ENCODE measurements around the gene TMEM174.
A peak's percentile ranks its signal among the peaks of the same experiment; 100 is the strongest.
"Not testable (repeated sequence)": the region's sequence is repeated elsewhere in the genome, so short reads cannot be mapped to it uniquely, and the experiment has no call there.

The TMEM174 gene

GRCh38 chr5:73197637-73198257 is 24.8 kb downstream of the TMEM174 start:
- no peak for DNase-seq

DNA sequence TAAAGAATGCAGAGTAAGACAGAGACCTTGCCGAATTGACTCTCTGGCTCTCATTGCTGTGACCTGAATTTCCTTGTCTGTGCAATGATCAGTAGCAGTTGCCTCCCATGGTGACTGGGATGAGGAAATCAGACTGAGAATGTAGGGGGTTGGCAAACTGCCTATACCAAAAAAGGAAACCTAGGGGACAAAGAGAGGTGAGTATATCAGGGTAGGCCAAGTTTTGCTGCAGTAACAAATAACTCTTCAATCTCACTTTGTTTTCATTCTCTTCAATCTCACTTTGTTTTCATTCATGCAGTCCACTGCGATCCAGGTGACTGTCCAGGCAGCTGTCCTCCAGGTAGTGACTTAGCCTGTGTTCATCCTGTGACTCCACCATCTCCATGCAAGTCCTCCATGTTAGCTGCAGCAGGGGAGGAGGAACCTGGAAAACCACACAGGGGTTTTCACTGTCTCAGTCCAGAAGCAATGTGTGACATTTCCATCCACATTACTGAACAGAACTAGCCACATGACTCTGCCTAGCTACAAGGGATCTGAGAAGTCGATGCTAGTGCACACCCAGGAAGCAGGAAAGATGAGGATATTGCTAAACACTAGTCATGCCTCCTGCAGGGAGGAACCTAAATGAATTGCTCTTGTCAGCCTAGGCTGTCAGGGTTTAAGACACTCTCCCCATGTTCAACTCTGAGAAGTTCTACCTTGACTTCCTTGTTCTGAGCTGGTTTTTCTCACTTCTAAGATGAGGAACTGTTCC is 26.0 kb downstream of the TMEM174 start:
- no peak for DNase-seq

DNA sequence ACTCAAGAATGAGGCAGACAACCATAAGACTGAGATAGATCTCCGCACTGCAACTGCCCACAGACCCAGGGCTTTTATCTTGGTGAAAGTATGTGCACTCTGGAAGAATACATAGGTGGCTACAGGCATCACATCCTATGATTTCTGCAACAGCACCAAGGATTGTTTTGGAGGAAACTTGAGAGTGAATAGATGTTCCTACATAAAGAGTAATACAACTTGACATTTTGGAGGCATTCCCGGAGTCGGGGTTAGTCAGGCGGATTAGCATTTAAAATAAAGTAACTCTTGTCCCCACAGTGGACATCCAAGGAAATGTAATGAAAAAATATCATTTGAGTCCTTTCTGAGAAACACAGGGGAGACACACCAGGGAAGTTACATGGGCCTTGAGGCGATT is 26.7 kb downstream of the TMEM174 start:
- DNase-seq, result no peak

DNA sequence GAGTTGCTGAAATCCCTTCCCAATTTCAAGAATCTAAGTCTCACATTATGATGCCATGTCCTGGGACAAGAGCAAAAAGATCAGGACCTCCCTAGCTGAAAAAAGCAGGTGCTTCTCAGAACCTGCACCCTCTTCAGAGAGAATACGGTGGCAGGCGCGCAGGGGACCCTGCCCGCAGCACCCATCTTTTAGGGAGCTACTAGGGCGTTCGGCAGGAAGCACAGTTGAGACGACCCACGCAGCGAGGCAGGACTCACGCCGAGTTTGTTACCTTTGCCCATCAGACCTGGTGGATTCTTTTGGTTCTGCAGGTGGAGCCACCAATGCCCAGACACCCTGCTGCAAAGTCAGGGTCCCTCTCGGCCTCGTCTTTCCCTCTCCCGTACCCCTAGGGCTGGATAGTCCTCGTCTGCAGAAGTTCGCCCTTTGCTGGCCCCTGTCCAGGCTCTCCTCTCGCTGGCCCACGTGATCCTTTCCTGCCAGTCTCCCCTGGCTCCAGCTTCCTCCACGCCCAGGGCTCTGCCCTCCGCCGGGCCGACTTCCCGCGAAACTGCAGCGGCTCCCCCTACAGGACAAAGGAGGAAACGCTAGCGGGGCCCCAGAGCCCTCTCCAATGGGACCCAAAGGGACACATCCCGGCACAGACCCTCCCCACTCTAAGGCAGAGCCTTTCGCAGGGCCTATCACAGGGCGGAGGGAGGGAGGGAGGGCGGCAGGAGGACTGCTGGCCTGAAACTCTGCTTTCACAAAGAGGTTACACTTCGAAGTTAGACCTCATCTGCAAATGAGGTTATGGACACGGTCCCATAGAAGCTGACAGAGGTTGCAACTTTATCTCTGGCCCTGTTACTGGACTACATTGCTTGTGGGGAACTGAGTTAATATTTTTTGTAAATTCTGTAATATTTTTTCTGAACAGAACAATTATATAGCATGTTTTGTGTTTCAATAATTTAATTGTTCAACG is 28.8 kb downstream of the TMEM174 start:
- peak; percentile 63 for DNase-seq

GRCh38 chr5:73204332-73204731 is 31.3 kb downstream of the TMEM174 start:
- no peak for DNase-seq

DNA sequence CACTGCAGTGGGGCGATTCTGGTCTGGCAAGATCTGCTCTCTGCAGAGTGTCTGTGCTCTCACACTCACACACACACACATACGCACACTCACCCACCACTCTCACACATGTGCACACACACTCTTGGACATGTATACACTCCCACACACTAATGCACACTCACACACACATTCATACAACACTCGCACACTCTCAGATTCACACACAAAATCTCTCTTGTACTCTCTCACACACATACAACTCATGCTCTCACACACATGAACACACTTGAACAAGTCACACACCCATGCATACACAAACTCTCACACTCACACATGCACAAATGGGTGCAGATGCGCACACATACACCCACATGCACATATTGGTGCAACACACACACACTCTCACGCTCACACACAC is 31.7 kb downstream of the TMEM174 start:
- DNase-seq, result no peak

DNA sequence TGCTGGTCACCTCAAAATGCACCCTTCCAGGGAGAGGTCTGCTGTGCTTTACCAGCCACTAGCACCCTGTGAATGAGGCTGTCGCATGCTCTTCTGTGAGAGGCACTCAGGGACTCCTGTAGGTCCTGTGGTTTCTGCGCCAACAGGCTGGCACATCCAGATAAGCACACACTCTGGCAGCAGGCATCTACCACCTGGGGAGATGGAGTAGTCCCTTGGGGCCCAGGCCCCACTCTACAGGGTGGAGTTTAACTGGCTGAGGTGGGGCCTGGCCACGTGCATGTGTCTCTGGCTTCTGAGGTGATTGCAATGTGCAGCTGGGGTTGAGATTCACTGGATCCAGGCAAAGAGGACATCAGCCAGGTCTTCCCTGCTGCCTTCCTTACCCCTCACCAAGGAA is 32.3 kb downstream of the TMEM174 start:
- DNase-seq, result no peak

DNA sequence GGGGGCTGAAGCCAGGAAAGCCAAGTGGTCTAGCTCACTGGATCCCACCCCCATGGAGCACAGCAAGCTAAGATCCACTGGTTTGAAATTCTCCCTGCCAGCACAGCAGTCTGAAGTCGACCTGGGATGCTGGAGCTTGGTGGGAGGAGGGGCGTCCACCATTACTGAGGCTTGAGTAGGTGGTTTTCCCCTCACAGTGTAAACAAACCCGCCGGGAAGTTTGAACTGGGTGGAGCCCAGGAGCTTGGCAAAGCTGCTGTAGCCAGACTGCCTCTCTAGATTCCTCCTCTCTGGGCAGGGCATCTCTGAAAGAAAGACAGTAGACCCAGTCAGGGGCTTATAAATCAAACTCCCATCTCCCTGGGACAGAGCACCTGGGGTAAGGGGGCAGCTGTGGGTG is 34.2 kb downstream of the TMEM174 start:
- not testable (repeated sequence) for DNase-seq

DNA sequence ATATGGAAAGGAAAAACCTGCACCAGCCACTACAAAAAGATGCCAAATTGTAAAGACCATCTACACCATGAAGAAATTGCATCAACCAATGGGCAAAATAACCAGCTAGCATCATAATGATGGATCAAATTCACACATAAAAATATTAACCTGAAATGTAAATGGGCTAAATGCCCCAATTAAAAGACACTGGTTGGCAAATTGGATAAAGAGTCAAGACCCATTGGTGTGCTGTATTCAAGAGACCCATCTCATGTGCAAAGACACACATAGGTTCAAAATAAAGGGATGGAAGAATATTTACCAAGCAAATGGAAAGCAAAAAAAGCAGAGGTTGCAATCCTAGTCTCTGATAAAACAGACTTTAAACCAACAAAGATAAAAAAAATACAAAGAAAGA is 36.1 kb downstream of the TMEM174 start:
- DNase-seq, result not testable (repeated sequence)

- not testable (repeated sequence) for DNase-seq
Observed at GRCh38 chr5:73212693-73213092, 39.7 kb downstream of the TMEM174 start.

GRCh38 chr5:73213566-73213998 is 40.6 kb downstream of the TMEM174 start:
- peak; percentile 94 for DNase-seq

DNA sequence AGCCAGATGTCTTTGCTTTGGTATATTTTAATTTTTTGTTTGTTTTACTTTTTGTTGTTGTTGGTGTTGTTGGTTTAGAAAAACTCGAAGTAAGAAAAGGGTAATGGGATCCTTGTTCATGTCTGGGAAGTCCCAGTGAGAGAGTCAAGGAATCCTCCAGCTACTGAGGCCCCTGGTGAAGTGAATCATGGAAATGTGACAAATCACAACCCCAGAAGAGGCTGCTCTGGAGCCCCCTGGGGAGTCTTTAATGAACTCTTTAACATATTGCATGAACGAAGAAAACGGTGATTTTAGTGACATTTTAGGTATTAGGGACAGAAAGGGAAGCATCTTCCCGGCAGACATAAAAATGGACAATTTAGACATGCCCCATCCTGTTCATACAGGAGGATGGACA is 41.3 kb downstream of the TMEM174 start:
- peak; percentile 41 for DNase-seq

DNA sequence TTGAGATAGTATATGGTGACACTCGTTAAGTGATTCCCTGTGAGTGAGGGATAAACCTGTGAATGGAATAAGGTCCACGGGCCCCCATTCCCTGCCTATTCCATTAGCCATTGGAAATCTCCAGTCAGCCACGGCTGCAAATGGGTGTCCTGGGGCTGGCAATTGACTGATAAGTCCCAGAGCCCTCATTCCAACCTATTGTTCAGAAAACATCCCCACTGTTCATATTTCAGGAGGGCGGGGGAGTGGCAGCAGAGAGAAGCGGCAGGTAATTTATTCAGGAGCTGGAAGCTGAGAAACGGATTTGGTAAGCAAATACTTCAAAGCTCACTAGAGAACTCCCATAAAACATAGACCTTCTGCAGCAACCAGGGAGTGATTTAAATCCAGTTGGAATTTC is 42.0 kb downstream of the TMEM174 start:
- no peak for DNase-seq

DNA sequence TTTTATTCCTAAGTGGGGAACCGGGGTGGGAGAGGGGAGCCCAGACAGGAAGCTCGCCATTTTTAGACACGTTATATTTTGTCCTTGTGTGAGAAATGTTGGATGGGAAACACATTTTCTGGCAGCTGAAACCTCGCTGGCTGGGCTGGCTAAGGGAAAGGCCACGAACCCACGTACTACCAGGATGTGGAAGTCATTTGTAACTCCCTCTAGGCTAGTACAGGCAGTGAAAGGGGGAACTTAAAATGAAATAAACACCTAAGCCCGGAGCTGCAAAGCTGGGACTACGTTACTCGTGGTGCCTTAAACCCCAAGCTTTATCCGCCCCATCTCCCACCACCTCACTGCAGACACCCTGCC is 42.5 kb downstream of the TMEM174 start:
- no peak for DNase-seq

DNA sequence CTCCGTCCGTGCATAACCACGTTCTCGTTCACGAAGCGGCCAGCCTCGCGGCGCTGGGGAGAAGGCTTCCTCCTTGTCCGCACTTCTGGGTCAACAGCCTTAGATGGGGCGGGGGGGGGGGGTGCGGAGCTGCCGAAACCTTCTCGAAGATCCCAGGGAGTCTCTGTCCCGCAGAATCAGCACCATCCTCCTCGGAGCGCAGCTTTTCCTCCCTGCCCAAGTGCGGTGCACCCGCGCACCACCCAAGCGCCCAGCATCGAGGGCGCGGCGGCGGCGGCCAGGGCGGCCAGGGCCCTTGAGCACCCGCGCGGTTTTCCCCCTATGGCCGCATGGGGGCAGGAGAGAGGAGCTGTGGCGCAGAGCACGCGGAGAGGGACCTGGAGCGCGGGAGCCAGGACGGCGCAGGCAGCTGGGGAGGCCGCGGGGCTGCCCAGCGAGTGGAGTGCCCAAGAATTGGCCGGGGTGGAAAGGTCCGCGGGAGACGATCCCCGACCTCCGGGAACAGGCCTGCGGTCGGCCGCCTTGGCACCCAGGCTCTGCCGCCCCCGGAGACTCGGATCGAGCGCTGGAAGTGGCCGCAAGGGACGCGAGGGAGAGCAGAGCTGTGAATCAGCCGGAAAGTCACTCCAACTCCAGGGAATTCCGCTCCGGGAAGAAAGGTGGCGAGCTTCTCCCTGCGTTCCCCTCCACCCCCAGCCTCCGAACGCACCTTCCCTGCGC is 43.1 kb downstream of the TMEM174 start:
- DNase-seq, result peak; percentile 80

GRCh38 chr5:73218552-73219171 is 45.7 kb downstream of the TMEM174 start:
- DNase-seq, result peak; percentile 71

GRCh38 chr5:73219336-73219735 is 46.3 kb downstream of the TMEM174 start:
- DNase-seq, result not testable (repeated sequence)

- DNase-seq, result peak; percentile 80
Observed at GRCh38 chr5:73221161-73221560, 48.2 kb downstream of the TMEM174 start.

- DNase-seq, result peak; percentile 88
Observed at GRCh38 chr5:73221726-73222125, 48.7 kb downstream of the TMEM174 start.

DNA sequence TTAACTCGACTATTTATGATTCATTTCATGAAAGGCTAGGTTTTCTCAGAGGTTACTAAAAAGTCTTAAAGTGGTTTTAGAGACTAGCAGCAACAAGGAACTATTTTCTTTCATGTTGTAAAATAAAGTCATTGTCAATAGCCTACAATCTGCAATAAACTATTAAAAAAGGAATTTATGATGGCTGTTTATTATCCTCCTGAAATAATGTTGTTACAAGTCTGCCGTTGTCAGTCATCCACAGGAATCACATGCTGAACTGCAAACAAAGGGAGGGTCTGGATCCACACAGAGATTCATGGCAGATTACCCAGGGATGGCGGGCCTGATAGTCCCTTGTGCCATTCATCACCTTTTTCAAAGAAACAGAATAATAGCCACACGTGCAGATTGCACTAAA is 49.2 kb downstream of the TMEM174 start:
- no peak for DNase-seq
